RCC 7860 (cell line): Measurements from ENCODE around the gene LDLRAD4.

Experiments used
- DNase-seq: peaks from one replicate; pipeline ENCODE4 v3.0.0-alpha.2; 2015; ENCODE audit warnings: low spot score
- FAIRE-seq: peaks from 2 replicates; lab custom pipeline; 2012; peaks lifted over from hg19 to GRCh38; lab: Jason Lieb, UNC

Gene LDLRAD4

DNA sequence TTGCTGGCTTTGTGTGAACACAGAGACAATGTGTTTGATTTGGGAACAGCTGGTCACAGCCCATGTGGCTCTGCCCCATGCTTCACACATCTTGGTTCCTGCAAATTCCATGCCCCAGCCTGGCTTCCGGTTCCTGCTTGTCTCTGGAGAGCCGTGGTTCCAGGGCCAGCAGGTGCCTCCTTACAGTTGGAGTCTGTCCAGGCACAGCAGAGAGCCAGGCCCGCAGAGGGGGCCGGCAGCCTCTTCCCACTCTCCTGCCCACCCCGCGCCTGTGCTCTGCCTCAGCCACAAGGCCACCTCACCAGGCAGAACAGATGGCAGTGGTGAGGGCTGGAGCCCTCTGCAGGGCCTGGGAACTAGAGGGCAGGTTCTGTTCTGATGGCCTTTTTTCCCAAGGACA is 81.5 kb downstream of the LDLRAD4 start:
- DNase-seq (no peak), FAIRE-seq (no peak)

GRCh38 chr18:13300796-13301195 is 82.2 kb downstream of the LDLRAD4 start:
- FAIRE-seq (no peak), DNase-seq (no peak)

DNA sequence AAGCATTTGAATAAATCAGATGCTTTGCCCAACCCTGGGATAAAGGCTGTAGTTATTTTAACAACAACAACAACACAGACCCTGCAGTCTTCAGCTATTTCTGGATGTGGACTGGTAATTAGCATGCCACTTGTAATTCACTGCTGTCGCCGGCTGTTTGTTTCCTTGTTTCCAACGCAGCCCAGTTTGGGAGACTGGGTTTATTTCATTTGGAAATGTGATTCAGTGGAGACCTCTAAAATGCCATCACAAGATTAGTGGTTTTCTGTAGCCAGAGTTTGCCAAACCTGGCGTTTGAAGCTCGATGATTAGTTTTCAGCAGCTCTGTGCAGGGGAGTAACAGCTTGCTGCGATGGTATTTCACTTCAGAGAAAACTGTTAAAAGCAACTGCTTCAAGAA is 83.5 kb downstream of the LDLRAD4 start:
- DNase-seq (no peak), FAIRE-seq (no peak)

DNA sequence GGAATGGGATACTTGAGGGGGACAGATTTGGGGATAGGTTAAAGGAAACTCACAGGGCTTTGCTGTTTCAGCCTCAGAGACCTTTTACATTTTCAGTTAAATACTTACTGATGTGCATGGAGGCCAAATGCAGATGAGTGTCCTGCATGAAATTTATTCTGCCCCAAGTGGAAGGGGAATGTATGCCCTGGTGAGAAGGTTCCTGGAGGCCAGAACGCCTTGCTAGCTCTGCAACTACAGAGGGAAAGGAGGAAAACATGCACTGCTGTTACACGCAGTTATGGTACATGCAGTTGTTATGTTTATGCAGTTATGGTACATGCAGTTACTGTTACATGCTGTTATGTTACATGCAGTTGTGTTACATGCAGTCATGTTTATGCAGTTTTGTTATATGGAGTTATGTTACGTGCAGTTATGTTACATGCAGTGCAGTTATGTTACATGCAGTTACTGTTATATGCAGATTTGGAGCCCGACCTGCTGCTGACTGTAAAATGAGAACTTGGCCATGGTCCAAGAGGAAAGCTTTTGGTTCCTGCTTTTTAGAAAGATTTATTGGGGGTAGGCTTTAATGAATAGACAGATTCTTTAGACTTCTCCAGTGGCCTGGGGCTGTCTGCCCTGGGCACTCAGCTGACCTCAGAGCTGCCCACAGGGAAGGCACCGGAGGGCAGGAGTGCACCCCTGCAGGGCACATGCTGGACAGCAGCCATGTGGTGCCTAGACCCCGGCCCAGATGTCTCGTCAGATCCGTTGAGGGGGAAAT is 84.1 kb downstream of the LDLRAD4 start:
- FAIRE-seq (no peak), DNase-seq (no peak)

- no peak for DNase-seq
- no peak for FAIRE-seq
Measured at GRCh38 chr18:13303756-13304364, 85.3 kb downstream of the LDLRAD4 start.

DNA sequence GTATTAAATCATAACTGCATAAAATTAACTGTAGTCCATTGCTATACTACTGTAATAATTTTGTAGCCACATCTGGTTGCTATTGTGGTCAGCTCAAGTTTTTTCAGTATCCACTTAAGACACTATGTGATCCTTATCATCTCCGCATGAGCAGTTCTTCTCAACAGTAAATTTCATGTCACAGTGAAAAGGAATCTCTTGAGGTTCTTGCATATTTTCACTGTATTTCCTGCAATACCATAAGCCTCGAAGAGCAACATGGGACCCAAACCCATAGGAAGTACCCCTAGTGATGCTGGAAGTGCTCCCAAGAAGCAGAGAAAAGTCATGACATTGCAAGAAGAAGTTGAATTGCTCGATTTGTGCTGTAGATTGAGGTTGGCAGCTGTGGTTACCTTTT is 86.7 kb downstream of the LDLRAD4 start:
- FAIRE-seq, result no peak

DNA sequence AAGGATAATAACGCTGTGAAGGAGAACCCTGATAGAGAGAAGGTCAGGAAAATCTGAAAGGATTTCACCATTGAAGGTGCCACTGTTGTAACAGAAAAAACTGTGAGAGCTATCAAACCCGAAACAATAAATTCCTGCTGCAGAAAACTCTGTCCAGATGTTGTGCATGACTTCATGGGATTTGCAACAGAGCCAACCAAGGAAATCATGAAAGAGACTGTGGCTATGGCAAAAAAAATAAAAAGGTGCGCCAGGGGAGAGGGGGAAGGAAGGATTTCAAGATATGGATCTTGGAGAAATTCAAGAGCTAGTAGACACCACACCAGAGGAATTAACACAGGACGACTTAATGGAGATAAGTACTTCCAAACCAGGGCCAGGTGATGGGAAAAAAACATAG is 88.0 kb downstream of the LDLRAD4 start:
- FAIRE-seq (no peak), DNase-seq (no peak)

More for the DNA sequence above, 86.7 kb downstream of the LDLRAD4 start:
- DNase-seq, result no peak

DNA sequence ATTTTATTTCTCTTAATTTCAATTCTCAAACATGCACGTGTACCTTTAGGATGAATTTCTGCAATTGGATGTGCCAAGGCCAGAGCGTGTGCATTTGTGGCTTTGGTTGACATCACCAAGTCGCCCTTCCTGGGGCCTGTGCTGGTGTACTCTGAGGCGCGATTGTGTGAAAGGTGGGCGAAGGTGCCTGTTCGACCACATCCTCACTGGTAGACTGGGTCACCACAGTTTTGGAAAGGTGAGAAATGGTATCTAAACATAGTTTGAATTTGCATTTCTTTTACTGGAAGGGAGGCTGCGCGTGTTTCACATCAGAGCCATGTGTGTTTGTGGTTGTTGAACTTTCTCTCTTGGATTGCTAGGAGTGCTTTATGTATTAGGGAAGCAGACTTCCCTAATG is 89.8 kb downstream of the LDLRAD4 start:
- FAIRE-seq (no peak), DNase-seq (no peak)

GRCh38 chr18:13309031-13309747 is 90.6 kb downstream of the LDLRAD4 start:
- no peak for FAIRE-seq
- DNase-seq, result no peak

- DNase-seq (no peak), FAIRE-seq (no peak)
Measured at GRCh38 chr18:13309748-13310670, 91.4 kb downstream of the LDLRAD4 start.

DNA sequence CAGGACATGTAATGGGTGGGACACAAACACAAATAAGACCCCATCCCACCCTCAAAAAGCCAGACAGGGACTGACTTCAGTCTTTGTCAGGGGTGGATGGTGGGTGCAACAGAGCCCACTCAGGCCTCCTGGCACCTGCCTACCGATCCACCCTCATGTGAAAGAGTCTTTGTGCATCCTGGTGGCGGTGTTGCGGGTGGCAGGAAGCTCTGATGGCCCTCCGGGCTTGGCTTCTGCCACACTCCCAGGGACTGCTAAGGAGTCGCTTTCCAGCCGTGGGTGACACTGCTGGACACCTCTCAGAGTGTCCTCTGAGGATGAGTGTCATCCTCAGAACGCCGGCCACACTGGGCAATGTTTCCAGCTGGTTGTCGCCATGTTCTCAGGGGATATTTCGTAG is 92.6 kb downstream of the LDLRAD4 start:
- FAIRE-seq (no peak), DNase-seq (no peak)

GRCh38 chr18:13312515-13312914 is 94.0 kb downstream of the LDLRAD4 start:
- FAIRE-seq, result no peak
- no peak for DNase-seq

GRCh38 chr18:13313006-13313686 is 94.6 kb downstream of the LDLRAD4 start:
- no peak for FAIRE-seq
- no peak for DNase-seq

DNA sequence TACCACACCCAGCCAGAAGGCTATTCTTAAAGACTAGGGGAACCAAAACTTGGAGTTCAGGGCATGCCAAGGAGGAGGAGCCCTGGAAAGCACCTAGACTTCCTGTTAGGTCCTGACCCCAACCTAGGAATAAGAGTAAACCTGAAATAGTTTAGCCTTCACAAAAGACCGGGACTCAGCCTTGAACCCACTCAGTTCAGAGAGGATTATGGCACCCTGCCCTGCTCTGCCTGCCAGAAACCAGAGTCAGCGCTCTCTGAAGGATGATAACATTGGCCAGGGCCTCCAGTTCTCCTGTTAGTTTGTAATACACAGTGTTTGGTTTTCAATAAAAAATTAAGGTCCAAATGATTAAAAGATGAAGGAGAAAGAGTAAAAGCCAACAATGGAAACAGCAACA is 96.4 kb downstream of the LDLRAD4 start:
- FAIRE-seq, result no peak
- DNase-seq, result no peak

- DNase-seq (no peak), FAIRE-seq (no peak)
Measured at GRCh38 chr18:13316063-13316462, 97.5 kb downstream of the LDLRAD4 start.

- no peak for FAIRE-seq
- no peak for DNase-seq
Measured at GRCh38 chr18:13317801-13318200, 99.2 kb downstream of the LDLRAD4 start.

GRCh38 chr18:13318731-13319501 is 100.4 kb downstream of the LDLRAD4 start:
- no peak for FAIRE-seq
- no peak for DNase-seq

DNA sequence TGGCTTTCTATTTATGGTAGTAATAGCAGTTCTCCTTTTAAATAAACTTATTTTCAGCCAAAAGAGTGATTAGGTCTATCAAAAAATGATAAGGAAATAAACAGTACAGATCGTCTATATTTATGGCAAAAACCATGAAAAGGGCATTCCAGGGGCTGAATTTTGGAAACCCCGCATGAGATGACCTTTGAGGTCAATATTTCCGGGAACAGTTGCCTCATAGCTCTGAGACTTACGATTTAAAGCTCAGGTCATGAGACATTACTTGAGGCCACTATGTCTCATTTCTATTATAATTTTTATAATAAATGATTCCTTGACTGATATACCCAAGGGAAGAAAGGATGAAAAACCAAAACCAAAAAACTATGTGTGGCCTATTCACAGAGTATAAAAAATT is 101.1 kb downstream of the LDLRAD4 start:
- DNase-seq, result no peak
- FAIRE-seq, result no peak

DNA sequence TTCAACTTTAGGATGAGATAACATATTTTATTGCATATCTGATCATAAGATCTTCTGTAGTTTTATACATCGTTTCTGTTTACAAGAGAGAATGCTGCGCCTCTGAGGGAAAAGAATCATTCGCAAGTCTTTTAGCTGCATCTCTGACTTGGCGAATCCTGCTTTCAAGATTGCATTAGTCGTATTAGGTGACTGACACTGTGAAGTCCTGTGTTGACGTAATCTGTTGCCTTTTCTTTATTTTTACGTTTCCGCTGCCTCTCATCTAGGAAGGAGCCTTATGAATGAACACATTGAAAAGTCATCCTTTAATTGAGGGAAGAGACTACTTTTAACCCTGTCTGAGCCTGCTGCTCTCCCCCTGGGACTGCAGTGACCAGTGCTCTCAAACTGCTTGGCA is 101.5 kb downstream of the LDLRAD4 start:
- FAIRE-seq, result no peak

More for the DNA sequence above, 101.5 kb downstream of the LDLRAD4 start:
- no peak for DNase-seq
